Measurements from ENCODE around the gene FBXL20. TPM values are rescaled to one million over a fixed set of nuclear protein-coding genes. Genes with fewer than 3 reads are reported as not detected.
A peak's percentile ranks its signal among the peaks of the same experiment; 100 is the strongest.

Gene FBXL20
- total RNA-seq, 5 donors from 2014 or later (not counting 1 experiment from before 2014, with no cell fraction given) = 23.5 to 30.0 (median 26.2) TPM

DNA sequence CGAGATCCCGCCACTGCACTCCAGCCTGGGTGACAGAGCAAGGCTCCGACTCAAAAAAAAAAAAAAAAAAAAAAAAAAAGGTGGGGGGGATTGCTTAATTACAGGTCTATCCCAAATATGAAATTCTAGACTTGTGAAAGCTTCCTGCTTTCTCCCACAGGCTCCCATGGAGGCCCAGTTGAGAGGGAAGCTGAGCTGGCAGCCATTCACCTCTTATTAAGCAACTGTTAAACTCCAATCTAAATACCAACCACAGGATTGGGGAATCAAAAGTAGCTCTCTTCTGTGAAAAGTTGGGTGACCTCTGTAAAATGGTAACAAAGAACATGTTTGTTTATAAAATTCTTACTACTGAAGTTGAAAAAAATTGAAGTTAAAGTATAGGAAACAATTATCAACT, 129.9 kb downstream of the FBXL20 start:
- WGBS (ENCODE audit: insufficient coverage) = no CpG with 5 or more reads among the region's 3 CpGs
- CTCF ChIA-PET = interaction anchor here in 1 of 2 donors (1.0 kb wide), 1 partner anchor 107 kb away, joined by 3 read pairs; no protein-coding TSS in a partner anchor
- H3K4me3 Mint-ChIP-seq = no peak overlapping the region
- POLR2A ChIA-PET = no interaction called here
- no peak overlapping the region for H3K27ac Mint-ChIP-seq
- H3K36me3 Mint-ChIP-seq = peaks cover 40% of the 10 kb centered on the region
- H3K9me3 Mint-ChIP-seq = no peaks in the 10 kb centered on the region
- no peaks in the 10 kb centered on the region for H3K4me1 ChIP-seq (ENCODE audit: control insufficient read depth in 1 of 2, extremely low read depth in 1 of 2, insufficient read depth in 2 of 2, low read length in 2 of 2)
- no peaks in the 10 kb centered on the region for H3K4me1 Mint-ChIP-seq
- H3K9me3 ChIP-seq = no peaks in the 10 kb centered on the region
- no peak overlapping the region for H3K4me3 ChIP-seq (ENCODE audit: control insufficient read depth in 1 of 2, extremely low read depth in 1 of 2, low read length in 1 of 2)
- no peak overlapping the region for H3K27ac ChIP-seq (ENCODE audit: low read length)
- H3K36me3 ChIP-seq (ENCODE audit: control insufficient read depth in 2 of 2, extremely low read depth in 1 of 2, insufficient read depth in 1 of 2, low read length in 1 of 2) = peaks cover 3 to 45% of the 10 kb centered on the region in 2 donors
- no peaks in the 10 kb centered on the region for H3K27me3 Mint-ChIP-seq
- no peak for ATAC-seq (replicated peaks in 1 of 4)
- H3K27me3 ChIP-seq (replicated peaks in 1 of 2; ENCODE audit: control insufficient read depth in 2 of 2, extremely low read depth in 1 of 2, insufficient read depth in 2 of 2, low read length in 1 of 2) = no peaks in the 10 kb centered on the region
- no peak for DNase-seq

DNA sequence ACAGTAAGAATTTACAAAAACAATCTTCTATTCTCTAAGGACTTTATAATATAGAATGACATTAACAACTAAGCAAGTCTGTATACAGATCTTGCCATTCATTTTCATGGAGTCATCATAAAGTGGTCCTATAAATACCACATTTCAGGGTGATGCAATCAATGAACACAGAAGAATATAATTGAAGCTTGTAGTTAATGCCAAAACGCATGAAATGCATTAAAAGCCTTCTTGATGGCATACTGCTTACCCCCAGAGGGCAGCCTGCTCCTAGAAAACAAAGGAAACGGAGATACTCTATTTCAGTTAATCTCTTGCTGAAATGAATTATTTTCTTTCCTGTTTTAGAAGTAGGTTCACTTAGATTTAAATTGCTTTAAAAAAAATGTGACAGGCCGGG, 130.5 kb downstream of the FBXL20 start:
- POLR2A ChIA-PET = no interaction called here
- no CpG with 5 or more reads among the region's 3 CpGs for WGBS (ENCODE audit: insufficient coverage)
- H3K4me3 ChIP-seq (ENCODE audit: control insufficient read depth in 1 of 2, extremely low read depth in 1 of 2, low read length in 1 of 2) = no peak overlapping the region
- CTCF ChIA-PET = interaction anchor here in 1 of 2 donors (1.0 kb wide), 1 partner anchor 106 kb away, joined by 3 read pairs; no protein-coding TSS in a partner anchor
- H3K4me1 Mint-ChIP-seq = no peaks in the 10 kb centered on the region
- H3K27me3 Mint-ChIP-seq = no peaks in the 10 kb centered on the region
- H3K9me3 ChIP-seq = no peaks in the 10 kb centered on the region
- no peaks in the 10 kb centered on the region for H3K4me1 ChIP-seq (ENCODE audit: control insufficient read depth in 1 of 2, extremely low read depth in 1 of 2, insufficient read depth in 2 of 2, low read length in 2 of 2)
- H3K27ac Mint-ChIP-seq = no peak overlapping the region
- no peaks in the 10 kb centered on the region for H3K27me3 ChIP-seq (replicated peaks in 1 of 2; ENCODE audit: control insufficient read depth in 2 of 2, extremely low read depth in 1 of 2, insufficient read depth in 2 of 2, low read length in 1 of 2)
- no peaks in the 10 kb centered on the region for H3K9me3 Mint-ChIP-seq
- H3K27ac ChIP-seq (ENCODE audit: low read length) = no peak overlapping the region
- no peak overlapping the region for H3K4me3 Mint-ChIP-seq
- peaks cover 40% of the 10 kb centered on the region for H3K36me3 Mint-ChIP-seq
- peaks cover 7 to 45% of the 10 kb centered on the region in 2 donors for H3K36me3 ChIP-seq (ENCODE audit: control insufficient read depth in 2 of 2, extremely low read depth in 1 of 2, insufficient read depth in 1 of 2, low read length in 1 of 2)
- ATAC-seq (replicated peaks in 1 of 4) (no peak), DNase-seq (no peak)

DNA sequence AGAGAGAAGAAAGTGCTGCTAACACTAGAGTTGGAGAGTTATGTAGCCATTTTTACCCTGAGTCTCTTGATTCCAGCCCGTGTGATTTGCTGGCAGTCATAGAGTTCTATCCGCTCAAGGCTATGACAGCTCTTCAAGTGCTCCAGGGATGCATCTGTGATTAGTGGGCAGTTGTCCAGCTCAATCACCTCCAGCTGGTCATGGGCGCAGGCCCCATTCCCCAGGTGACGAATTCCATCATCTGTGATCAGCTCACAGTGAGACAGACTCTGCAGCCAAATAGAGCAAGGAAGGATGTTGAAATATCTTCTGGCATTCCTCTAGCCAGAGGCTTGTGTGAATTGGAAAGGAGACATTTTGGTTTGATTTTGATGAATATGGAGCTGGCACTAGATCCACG, 137.3 kb downstream of the FBXL20 start:
- peaks cover 49% of the 10 kb centered on the region for H3K36me3 Mint-ChIP-seq
- H3K4me3 Mint-ChIP-seq = no peak overlapping the region
- ChIA-PET CTCF (no interaction called here), POLR2A (no interaction called here)
- no peak for DNase-seq
- no peaks in the 10 kb centered on the region for H3K27me3 ChIP-seq (replicated peaks in 1 of 2; ENCODE audit: control insufficient read depth in 2 of 2, extremely low read depth in 1 of 2, insufficient read depth in 2 of 2, low read length in 1 of 2)
- no peaks in the 10 kb centered on the region for H3K4me1 Mint-ChIP-seq
- H3K27ac Mint-ChIP-seq = peak overlapping the region in 1 of 2 donors; percentile 39
- WGBS (ENCODE audit: insufficient coverage) = 94% methylated on average over 4 of the region's 5 CpGs
- H3K9me3 Mint-ChIP-seq = no peaks in the 10 kb centered on the region
- H3K27ac ChIP-seq (ENCODE audit: low read length) = no peak overlapping the region
- H3K27me3 Mint-ChIP-seq = no peaks in the 10 kb centered on the region
- H3K4me1 ChIP-seq (ENCODE audit: control insufficient read depth in 1 of 2, extremely low read depth in 1 of 2, insufficient read depth in 2 of 2, low read length in 2 of 2) = no peaks in the 10 kb centered on the region
- H3K9me3 ChIP-seq = no peaks in the 10 kb centered on the region
- H3K36me3 ChIP-seq (ENCODE audit: control insufficient read depth in 2 of 2, extremely low read depth in 1 of 2, insufficient read depth in 1 of 2, low read length in 1 of 2) = peaks cover 10 to 66% of the 10 kb centered on the region in 2 donors
- no peak overlapping the region for H3K4me3 ChIP-seq (ENCODE audit: control insufficient read depth in 1 of 2, extremely low read depth in 1 of 2, low read length in 1 of 2)
- no peak for ATAC-seq (replicated peaks in 1 of 4)

DNA sequence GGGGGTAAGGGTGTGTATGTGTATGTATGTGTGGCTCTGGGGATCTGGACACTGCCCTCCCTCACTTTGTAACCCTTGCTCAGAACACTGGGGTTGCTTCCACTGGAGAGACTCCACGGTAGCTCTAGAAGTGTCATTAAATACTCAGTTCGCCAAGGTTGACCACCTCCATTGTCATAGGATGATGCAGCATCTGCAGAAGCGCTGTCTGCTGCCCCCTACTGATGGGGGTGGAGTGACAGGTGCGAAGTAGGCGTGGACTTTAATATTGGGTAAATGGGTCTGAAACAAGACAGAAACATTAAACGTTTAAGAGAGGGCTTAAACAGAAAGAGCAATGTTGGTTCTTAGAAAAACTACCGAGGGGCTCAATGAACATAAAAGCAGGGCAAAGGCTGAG, 140.1 kb downstream of the FBXL20 start:
- no peak overlapping the region for H3K27ac Mint-ChIP-seq
- H3K36me3 Mint-ChIP-seq = peaks cover 56% of the 10 kb centered on the region
- H3K27me3 Mint-ChIP-seq = no peaks in the 10 kb centered on the region
- H3K9me3 ChIP-seq = no peaks in the 10 kb centered on the region
- ChIA-PET POLR2A (no interaction called here), CTCF (no interaction called here)
- no peak overlapping the region for H3K4me3 ChIP-seq (ENCODE audit: control insufficient read depth in 1 of 2, extremely low read depth in 1 of 2, low read length in 1 of 2)
- no peaks in the 10 kb centered on the region for H3K9me3 Mint-ChIP-seq
- H3K27me3 ChIP-seq (replicated peaks in 1 of 2; ENCODE audit: control insufficient read depth in 2 of 2, extremely low read depth in 1 of 2, insufficient read depth in 2 of 2, low read length in 1 of 2) = no peaks in the 10 kb centered on the region
- no peak for ATAC-seq (replicated peaks in 1 of 4)
- no peaks in the 10 kb centered on the region for H3K4me1 ChIP-seq (ENCODE audit: control insufficient read depth in 1 of 2, extremely low read depth in 1 of 2, insufficient read depth in 2 of 2, low read length in 2 of 2)
- H3K4me1 Mint-ChIP-seq = no peaks in the 10 kb centered on the region
- H3K4me3 Mint-ChIP-seq = no peak overlapping the region
- H3K36me3 ChIP-seq (ENCODE audit: control insufficient read depth in 2 of 2, extremely low read depth in 1 of 2, insufficient read depth in 1 of 2, low read length in 1 of 2) = peaks cover 8 to 73% of the 10 kb centered on the region in 2 donors
- DNase-seq = peak in 4 of 35 experiments; percentile 20 to 39 (median 24)
- H3K27ac ChIP-seq (ENCODE audit: low read length) = no peak overlapping the region
- WGBS (ENCODE audit: insufficient coverage) = 87% methylated on average over 6 of the region's 7 CpGs

DNA sequence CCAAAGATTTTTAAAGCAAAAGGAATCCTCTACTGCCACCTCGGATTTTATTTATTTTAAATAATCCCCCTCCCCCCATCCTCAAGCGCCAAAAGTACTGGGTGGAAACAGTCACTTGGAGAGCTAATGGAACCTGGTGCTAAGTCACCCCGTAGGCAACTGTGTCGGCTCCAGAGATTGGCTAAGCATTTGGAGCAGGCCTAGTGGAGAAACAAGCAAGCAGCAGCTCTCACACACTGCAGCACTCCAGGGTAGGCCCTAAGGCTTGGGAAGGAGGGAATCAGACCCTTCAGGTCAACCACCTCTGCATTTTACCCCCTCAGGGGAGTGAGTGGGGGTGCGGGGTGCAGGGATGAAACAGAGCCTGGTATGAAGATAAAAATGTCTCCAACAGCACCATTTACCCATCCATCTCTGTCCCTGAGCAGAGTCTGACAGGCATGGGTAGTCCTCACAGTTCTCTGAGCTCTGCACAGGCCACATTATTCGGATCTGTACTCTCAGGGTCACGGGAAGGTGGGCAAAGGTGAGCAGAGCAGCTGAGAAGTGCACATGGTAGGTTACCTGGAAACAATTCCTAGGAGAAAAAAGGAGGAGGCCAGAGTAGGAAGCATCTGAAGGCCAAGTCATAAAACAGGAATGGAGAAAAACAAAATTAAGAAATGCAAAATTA, 148.5 kb downstream of the FBXL20 start:
- ChIA-PET POLR2A (interaction anchor here (0.6 to 0.7 kb wide), 2 partner anchors 57 to 146 kb away, joined by 3 to 4 read pairs; no protein-coding TSS in a partner anchor), CTCF (interaction anchor here in 1 of 2 donors (0.7 kb wide), 1 partner anchor 12 kb away, joined by 9 read pairs; no protein-coding TSS in a partner anchor)
- no peaks in the 10 kb centered on the region for H3K9me3 ChIP-seq
- no peak overlapping the region for H3K4me3 ChIP-seq (ENCODE audit: control insufficient read depth in 1 of 2, extremely low read depth in 1 of 2, low read length in 1 of 2)
- Mint-ChIP-seq H3K36me3 (peaks cover 33% of the 10 kb centered on the region), H3K4me1 (no peaks in the 10 kb centered on the region), H3K27me3 (no peaks in the 10 kb centered on the region), H3K4me3 (no peak overlapping the region), H3K27ac (no peak overlapping the region), H3K9me3 (no peaks in the 10 kb centered on the region)
- no peak for ATAC-seq (replicated peaks in 1 of 4)
- H3K4me1 ChIP-seq (ENCODE audit: control insufficient read depth in 1 of 2, extremely low read depth in 1 of 2, insufficient read depth in 2 of 2, low read length in 2 of 2) = no peaks in the 10 kb centered on the region
- no peak for DNase-seq
- H3K27me3 ChIP-seq (replicated peaks in 1 of 2; ENCODE audit: control insufficient read depth in 2 of 2, extremely low read depth in 1 of 2, insufficient read depth in 2 of 2, low read length in 1 of 2) = no peaks in the 10 kb centered on the region
- 93% methylated on average over 4 of the region's 7 CpGs for WGBS (ENCODE audit: insufficient coverage)
- H3K36me3 ChIP-seq (ENCODE audit: control insufficient read depth in 2 of 2, extremely low read depth in 1 of 2, insufficient read depth in 1 of 2, low read length in 1 of 2) = peaks cover 0 to 33% of the 10 kb centered on the region in 2 donors
- no peak overlapping the region for H3K27ac ChIP-seq (ENCODE audit: low read length)

DNA sequence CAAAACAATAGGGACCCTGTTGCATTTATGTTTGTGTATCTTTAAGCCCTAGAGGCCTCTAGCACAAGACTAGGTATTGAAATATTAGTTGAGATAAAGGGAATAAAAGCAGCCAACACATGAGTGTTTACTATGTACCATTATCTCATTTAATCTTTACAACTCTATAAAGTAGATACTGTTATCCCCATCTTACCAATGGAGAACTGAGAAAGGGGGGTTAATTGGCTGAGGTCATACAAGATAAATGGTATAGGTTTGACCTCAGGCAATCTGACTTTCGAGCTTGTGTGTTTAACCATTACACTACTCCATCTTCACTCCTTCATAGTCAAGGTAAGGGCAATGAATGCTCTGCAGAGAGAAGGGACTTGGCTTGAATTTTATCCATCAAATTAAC, 149.4 kb downstream of the FBXL20 start:
- Mint-ChIP-seq H3K9me3 (no peaks in the 10 kb centered on the region), H3K4me1 (no peaks in the 10 kb centered on the region), H3K27me3 (no peaks in the 10 kb centered on the region), H3K27ac (no peak overlapping the region), H3K4me3 (no peak overlapping the region), H3K36me3 (peaks cover 24% of the 10 kb centered on the region)
- DNase-seq = no peak
- no peaks in the 10 kb centered on the region for H3K9me3 ChIP-seq
- ChIA-PET POLR2A (interaction anchor here in 1 of 2 donors (0.7 kb wide), 1 partner anchor 56 kb away, joined by 4 read pairs; no protein-coding TSS in a partner anchor), CTCF (no interaction called here)
- ATAC-seq (replicated peaks in 1 of 4) = no peak
- no CpG with 5 or more reads among the region's 1 CpG for WGBS (ENCODE audit: insufficient coverage)
- peaks cover 0 to 27% of the 10 kb centered on the region in 2 donors for H3K36me3 ChIP-seq (ENCODE audit: control insufficient read depth in 2 of 2, extremely low read depth in 1 of 2, insufficient read depth in 1 of 2, low read length in 1 of 2)
- no peak overlapping the region for H3K4me3 ChIP-seq (ENCODE audit: control insufficient read depth in 1 of 2, extremely low read depth in 1 of 2, low read length in 1 of 2)
- no peak overlapping the region for H3K27ac ChIP-seq (ENCODE audit: low read length)
- H3K4me1 ChIP-seq (ENCODE audit: control insufficient read depth in 1 of 2, extremely low read depth in 1 of 2, insufficient read depth in 2 of 2, low read length in 2 of 2) = no peaks in the 10 kb centered on the region
- H3K27me3 ChIP-seq (replicated peaks in 1 of 2; ENCODE audit: control insufficient read depth in 2 of 2, extremely low read depth in 1 of 2, insufficient read depth in 2 of 2, low read length in 1 of 2) = no peaks in the 10 kb centered on the region

Measured in T-cell (primary cell).